HCT116 (cell line): ENCODE measurements around the gene TMCO1. TPM values are rescaled to one million over a fixed set of nuclear protein-coding genes. Genes with fewer than 3 reads are reported as not detected.

Experiments used
- ATAC-seq: fragments of 200-7000 bp; cut with Tn5 transposase; 2 replicates; pipeline ENCODE4 v1.9.1; 2020; ENCODE audit warnings: mild to moderate bottlenecking, moderate library complexity
- BruUV-seq: library from RNA; stranded (reverse); fragments of 400-500 nt; replicated peaks from 2 replicates; lab custom pipeline; 2021; lab: Mats Ljungman, UMichigan
- CTCF ChIA-PET: fragments of 300-600 bp; sonication (Branson Sonifier 250); formaldehyde crosslinking; loops from one replicate; lab custom pipeline; 2021; ENCODE audit warnings: antibody characterized with exemption; lab: Charles Lee
- POLR2A ChIA-PET: fragments of 300-600, 350-600 bp; sonication (Branson Sonifier 250); formaldehyde crosslinking; loops from one replicate; lab custom pipeline; 2021; ENCODE audit warnings: antibody characterized with exemption; lab: Charles Lee
- RAD21 ChIA-PET, 2 experiments: fragments of 300-600 bp; sonication (Branson Sonifier 250); formaldehyde crosslinking; loops; one replicate each; lab custom pipeline; 2023; ENCODE audit warnings: low total read pairs in 2 of 2; ENCODE audit not compliant: uncharacterized antibody in 2 of 2, unreplicated experiment in 2 of 2, low non-redundant PET in 1 of 2; lab: Charles Lee
- DNase-seq: peaks from one replicate; pipeline ENCODE4 v3.0.0-alpha.2; 2010; ENCODE audit warnings: low read depth, low spot score
- H2AFZ ChIP-seq: fragments of 200-600 bp; shearing (Covaris generic), sonication (generic); 2 replicates; pipeline ENCODE4 v1.6.1; 2017; ENCODE audit warnings: low read depth, mixed run types, mixed read lengths, antibody characterized with exemption, low read length; ENCODE audit not compliant: poor library complexity, severe bottlenecking
- H3K27ac ChIP-seq: 2 replicates; pipeline ENCODE4 v1.5.1; 2012; ENCODE audit warnings: low read depth, low read length
- H3K27me3 ChIP-seq: fragments of 200-600 bp; sonication (generic); 2 replicates; pipeline ENCODE4 v1.6.1; 2016; ENCODE audit warnings: mixed run types, low read length, mixed read lengths; ENCODE audit not compliant: insufficient read depth
- H3K36me3 ChIP-seq, 2 experiments: fragments of 200-500 bp in 1 of 2; fragments of 200-600 bp in 1 of 2; sonication (Bioruptor generic) in 1 of 2; sonication (generic) in 1 of 2; 2 replicates each; pipeline versions ENCODE4 v1.5.1 to v1.6.1; 2014 to 2016; ENCODE audit warnings: low read length in 2 of 2, inconsistent platforms in 1 of 2, mixed read lengths in 1 of 2, mixed run types in 1 of 2; ENCODE audit not compliant: insufficient read depth in 2 of 2, control insufficient read depth in 1 of 2
- H3K4me1 ChIP-seq, 2 experiments: fragments of 200-600 bp in 1 of 2; sonication (generic) in 1 of 2; 2 replicates each; pipeline versions ENCODE4 v1.5.1 to v1.6.1; 2012 to 2017; ENCODE audit warnings: low read length in 2 of 2, inconsistent platforms in 1 of 2, mild to moderate bottlenecking in 1 of 2, mixed read lengths in 1 of 2, mixed run types in 1 of 2, moderate library complexity in 1 of 2; ENCODE audit not compliant: insufficient read depth in 2 of 2, control insufficient read depth in 1 of 2
- H3K4me2 ChIP-seq: fragments of 200-600 bp; sonication (generic); 2 replicates; pipeline ENCODE4 v1.6.1; 2017; ENCODE audit warnings: mixed run types, low read length, mixed read lengths
- H3K4me3 ChIP-seq, 2 experiments: fragments of 200-600 bp in 1 of 2; sonication (generic) in 1 of 2; replicated peaks in 1 of 2; 2 replicates each; pipeline ENCODE4 v1.5.1; 2011 to 2016; ENCODE audit warnings: low read length in 2 of 2, control low read depth in 1 of 2, low read depth in 1 of 2, mild to moderate bottlenecking in 1 of 2, mixed read lengths in 1 of 2, mixed run types in 1 of 2
- H3K79me2 ChIP-seq: fragments of 200-600 bp; sonication (generic); 2 replicates; pipeline ENCODE4 v1.6.1; 2017; ENCODE audit warnings: mild to moderate bottlenecking, mixed run types, low read length, moderate library complexity, mixed read lengths; ENCODE audit not compliant: insufficient read depth
- H3K9ac ChIP-seq: fragments of 200-600 bp; sonication (generic); 2 replicates; pipeline ENCODE4 v1.6.1; 2016; ENCODE audit warnings: low read length, mixed read lengths
- H3K9me2 ChIP-seq: fragments of 200-600 bp; sonication (generic), shearing (Covaris generic); 2 replicates; pipeline ENCODE4 v1.6.1; 2017; ENCODE audit warnings: mixed run types, mild to moderate bottlenecking, moderate library complexity; ENCODE audit not compliant: insufficient read depth
- H3K9me3 ChIP-seq, 2 experiments: fragments of 200-500 bp in 1 of 2; fragments of 200-600 bp in 1 of 2; sonication (Bioruptor generic) in 1 of 2; sonication (generic) in 1 of 2; 2 replicates each; pipeline ENCODE4 v1.6.1; 2014 to 2017; ENCODE audit warnings: low read length in 2 of 2, mixed read lengths in 2 of 2, inconsistent platforms in 1 of 2, low read depth in 1 of 2, mild to moderate bottlenecking in 1 of 2, mixed run types in 1 of 2, moderate library complexity in 1 of 2; ENCODE audit not compliant: control insufficient read depth in 1 of 2, insufficient read depth in 1 of 2
- H4K20me1 ChIP-seq: fragments of 200-600 bp; sonication (generic), shearing (Covaris generic); 2 replicates; pipeline ENCODE4 v1.6.1; 2017; ENCODE audit warnings: mixed run types, mild to moderate bottlenecking, moderate library complexity; ENCODE audit not compliant: insufficient read depth
- ATF3 ChIP-seq: IDR thresholded peaks from 2 replicates; pipeline ENCODE4 v1.6.1; 2012
- CBX3 ChIP-seq: IDR thresholded peaks from 2 replicates; pipeline ENCODE4 v1.6.1; 2012; ENCODE audit warnings: low read depth
- CEBPB ChIP-seq: IDR thresholded peaks from 2 replicates; pipeline ENCODE4 v1.6.1; 2012; ENCODE audit warnings: low read depth
- EGR1 ChIP-seq: IDR thresholded peaks from 2 replicates; pipeline ENCODE4 v1.6.1; 2012; ENCODE audit warnings: low read depth
- ELF1 ChIP-seq: IDR thresholded peaks from 2 replicates; pipeline ENCODE4 v1.6.1; 2012; ENCODE audit warnings: low read depth, borderline replicate concordance
- EZH2 ChIP-seq: fragments of 200-600 bp; sonication (generic); IDR thresholded peaks from 2 replicates; pipeline ENCODE4 v1.6.1; 2017; ENCODE audit warnings: antibody characterized with exemption, mixed run types
- FOSL1 ChIP-seq: IDR thresholded peaks from 2 replicates; pipeline ENCODE4 v1.6.1; 2012; ENCODE audit warnings: low read depth
- JUND ChIP-seq: IDR thresholded peaks from 2 replicates; pipeline ENCODE4 v1.6.1; 2012
- MAX ChIP-seq: IDR thresholded peaks from 2 replicates; pipeline ENCODE4 v1.6.1; 2012
- POLR2A ChIP-seq: IDR thresholded peaks from 2 replicates; pipeline ENCODE4 v1.7.0; 2011; ENCODE audit warnings: borderline replicate concordance; ENCODE audit not compliant: insufficient read depth, insufficient read length; ENCODE audit errors: extremely low read depth
- POLR2AphosphoS5 ChIP-seq: IDR thresholded peaks from 2 replicates; pipeline ENCODE4 v1.6.1; 2011; ENCODE audit warnings: mild to moderate bottlenecking, low read depth, low read length, moderate library complexity
- RAD21 ChIP-seq: IDR thresholded peaks from 2 replicates; pipeline ENCODE4 v1.6.1; 2012; ENCODE audit warnings: low read depth, mild to moderate bottlenecking
- SIN3A ChIP-seq: IDR thresholded peaks from 2 replicates; pipeline ENCODE4 v1.6.1; 2012; ENCODE audit warnings: low read depth
- SP1 ChIP-seq: IDR thresholded peaks from 2 replicates; pipeline ENCODE4 v1.6.1; 2012; ENCODE audit warnings: low read depth
- SRF ChIP-seq: IDR thresholded peaks from 2 replicates; pipeline ENCODE4 v1.6.1; 2012; ENCODE audit warnings: low read depth
- TCF7L2 ChIP-seq: IDR thresholded peaks from 2 replicates; pipeline ENCODE4 v1.7.0; 2011; ENCODE audit warnings: borderline replicate concordance, inconsistent platforms; ENCODE audit not compliant: insufficient read depth, insufficient read length; ENCODE audit errors: extremely low read depth
- YY1 ChIP-seq: IDR thresholded peaks from 2 replicates; pipeline ENCODE4 v1.6.1; 2011; ENCODE audit warnings: low read length, low read depth, moderate library complexity, mild to moderate bottlenecking; ENCODE audit not compliant: insufficient replicate concordance; ENCODE audit errors: extremely low read depth
- ZFX ChIP-seq: fragments of 450-650 bp; IDR thresholded peaks from 2 replicates; pipeline ENCODE4 v1.6.1; 2017
- ZNF274 ChIP-seq: fragments of 200-500 bp; sonication (Bioruptor generic); IDR thresholded peaks from 2 replicates; pipeline ENCODE4 v1.6.1; 2014; ENCODE audit warnings: mild to moderate bottlenecking, low read depth, low read length, inconsistent platforms
- intact Hi-C: fragments of 100-400 bp; cut with micrococcal nuclease; formaldehyde crosslinking; loops from 2 replicates; pipeline ENCODE4 v1.10.0; 2022
- total RNA-seq: library from RNA; stranded (reverse); gene quantifications from one replicate; pipeline ENCODE4 v1.2.1, GENCODE V29; 2021; ENCODE audit not compliant: unreplicated experiment

Gene TMCO1
- total RNA-seq, 1 experiment from 2014 or later: 61.2 TPM

GRCh38 chr1:165755393-165756010 is 13.2 kb downstream of the TMCO1 start:
- POLR2A ChIA-PET: no interaction called here
- H3K9ac ChIP-seq: no peak overlapping the region
- H3K36me3 ChIP-seq: peaks cover 0 to 2% of the 10 kb centered on the region in 2 experiments; a peak in 1 of 4 replicates
- no peak for DNase-seq
- H3K4me1 ChIP-seq: no peaks in the 10 kb centered on the region
- no peaks in the 10 kb centered on the region for H4K20me1 ChIP-seq
- H3K79me2 ChIP-seq: 0 out of 2 replicates have a peak, but pooled peaks cover 10% of the 10 kb centered on the region
- CTCF ChIA-PET: no interaction called here
- TF ChIP-seq FOSL1 (no peak), ZFX (no peak), JUND (no peak), SIN3A (no peak), RAD21 (no peak), EGR1 (no peak), ZNF274 (no peak), SRF (no peak), POLR2AphosphoS5 (no peak), CBX3 (no peak)
- H2AFZ ChIP-seq: no peak overlapping the region
- RAD21 ChIA-PET: no interaction called here
- BruUV-seq: no TSS peak
- H3K9me2 ChIP-seq: no peaks in the 10 kb centered on the region
- no peak overlapping the region for H3K4me2 ChIP-seq
- no peaks in the 10 kb centered on the region for H3K27me3 ChIP-seq
- no peaks in the 10 kb centered on the region for H3K9me3 ChIP-seq
- no peak overlapping the region for H3K4me3 ChIP-seq
- no peak for ATAC-seq
- H3K27ac ChIP-seq: no peak overlapping the region
- intact Hi-C loops: no loop called here

GRCh38 chr1:165753934-165754333 is 14.7 kb downstream of the TMCO1 start:
- POLR2A ChIA-PET: interaction anchor here (0.7 kb wide), 1 partner anchor 78 kb away, joined by 3 read pairs; no protein-coding TSS in a partner anchor
- H3K36me3 ChIP-seq: no peaks in the 10 kb centered on the region
- no peaks in the 10 kb centered on the region for H3K27me3 ChIP-seq
- DNase-seq (no peak), ATAC-seq (no peak)
- no TSS peak for BruUV-seq
- H3K27ac ChIP-seq: no peak overlapping the region
- H3K4me3 ChIP-seq: no peak overlapping the region
- no peak overlapping the region for H3K4me2 ChIP-seq
- intact Hi-C loops: no loop called here
- H3K9me2 ChIP-seq: no peaks in the 10 kb centered on the region
- H3K9ac ChIP-seq: no peak overlapping the region
- CTCF ChIA-PET: no interaction called here
- H3K9me3 ChIP-seq: no peaks in the 10 kb centered on the region
- no peaks in the 10 kb centered on the region for H4K20me1 ChIP-seq
- no peaks in the 10 kb centered on the region for H3K4me1 ChIP-seq
- RAD21 ChIA-PET: no interaction called here
- H2AFZ ChIP-seq: no peak overlapping the region
- peaks cover 10% of the 10 kb centered on the region; the same call in 1 of the 2 replicates for H3K79me2 ChIP-seq
- no peak for TF ChIP-seq TCF7L2
- TF ChIP-seq ELF1: no peak
- TF ChIP-seq YY1: no peak
- no peak for TF ChIP-seq EGR1
- TF ChIP-seq RAD21: no peak
- no peak for TF ChIP-seq MAX
- TF ChIP-seq SP1: no peak
- no peak for TF ChIP-seq CBX3
- TF ChIP-seq ATF3: no peak
- no peak for TF ChIP-seq POLR2A
- TF ChIP-seq CEBPB: no peak
- no peak for TF ChIP-seq EZH2
- TF ChIP-seq POLR2AphosphoS5: no peak
- TF ChIP-seq ZFX: no peak
- TF ChIP-seq JUND: no peak
- TF ChIP-seq SIN3A: no peak
- TF ChIP-seq FOSL1: no peak
